GM18499 (cell line): ENCODE measurements around the gene APLNR.

Experiments used
- ATAC-seq: cut with Tn5 transposase; IDR thresholded peaks from one replicate; pipeline ENCODE4 v1.9.1; 2021; ENCODE audit warnings: moderate number of reproducible peaks; ENCODE audit not compliant: insufficient read depth, unreplicated experiment

APLNR gene

DNA sequence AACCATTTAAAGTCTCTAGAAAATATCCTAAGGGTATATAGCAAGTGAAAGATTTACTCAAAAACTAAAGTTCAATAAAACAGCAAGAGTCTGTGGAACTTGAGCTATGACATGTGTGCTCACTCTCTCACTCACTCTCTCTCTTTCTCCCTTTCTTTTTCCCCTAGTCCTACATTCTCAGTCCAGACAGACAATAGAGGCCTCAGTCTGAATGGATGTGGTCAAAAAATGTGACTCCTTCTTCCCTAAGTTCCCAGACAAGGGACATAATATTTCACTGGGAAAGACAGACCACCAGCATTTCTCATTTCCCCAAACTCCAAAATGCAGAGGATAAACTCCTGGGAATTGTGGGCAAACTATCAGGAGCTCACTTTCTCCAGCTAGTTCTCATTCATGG, 17.6 kb upstream of the APLNR start:
- no peak for ATAC-seq

GRCh38 chr11:57251491-57252104, 14.5 kb upstream of the APLNR start:
- ATAC-seq, result no peak

GRCh38 chr11:57251037-57251436, 14.0 kb upstream of the APLNR start:
- no peak for ATAC-seq

DNA sequence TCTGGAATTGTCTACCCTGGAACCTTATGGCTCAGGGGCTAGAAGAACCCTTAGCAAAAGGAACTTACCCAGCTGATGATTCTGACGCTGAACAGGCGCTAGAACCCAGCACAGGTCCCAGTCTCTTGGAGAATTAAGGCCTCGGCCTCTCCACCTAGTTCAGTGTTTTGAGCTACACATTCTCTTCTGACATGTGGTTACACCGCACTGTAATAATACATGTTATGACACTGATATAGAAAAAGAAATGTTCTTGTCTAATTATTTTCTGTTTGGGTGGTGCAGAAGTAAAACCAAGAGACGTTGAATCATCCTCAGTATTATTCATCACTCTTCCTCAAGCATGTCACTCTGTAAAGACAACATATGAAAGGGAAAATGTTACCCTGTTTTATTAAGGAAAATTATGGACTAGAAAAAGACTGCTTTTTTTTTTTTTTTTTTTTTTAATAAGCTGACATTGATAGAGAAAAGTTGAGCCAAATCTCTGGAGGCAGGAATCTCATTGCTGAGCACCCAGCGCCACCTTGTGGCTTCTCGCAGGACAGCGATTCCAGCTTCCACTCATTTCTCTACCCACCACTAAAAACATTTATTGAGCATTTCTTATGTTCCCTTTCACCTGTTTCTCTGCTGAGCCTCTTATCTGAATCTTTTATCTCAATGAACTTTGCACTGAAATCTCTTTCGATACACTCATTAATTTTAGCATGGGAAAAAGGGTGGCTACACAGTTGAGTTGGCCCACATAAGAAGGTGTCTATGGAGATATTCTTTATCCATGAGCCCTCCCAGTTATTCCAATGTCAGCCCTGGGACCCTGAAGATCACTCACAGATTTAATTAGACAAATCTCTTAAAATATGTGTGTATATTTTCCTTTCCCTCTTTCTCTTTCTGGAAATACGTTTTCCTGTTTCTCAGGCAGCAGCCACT, 12.6 kb upstream of the APLNR start:
- no peak for ATAC-seq

DNA sequence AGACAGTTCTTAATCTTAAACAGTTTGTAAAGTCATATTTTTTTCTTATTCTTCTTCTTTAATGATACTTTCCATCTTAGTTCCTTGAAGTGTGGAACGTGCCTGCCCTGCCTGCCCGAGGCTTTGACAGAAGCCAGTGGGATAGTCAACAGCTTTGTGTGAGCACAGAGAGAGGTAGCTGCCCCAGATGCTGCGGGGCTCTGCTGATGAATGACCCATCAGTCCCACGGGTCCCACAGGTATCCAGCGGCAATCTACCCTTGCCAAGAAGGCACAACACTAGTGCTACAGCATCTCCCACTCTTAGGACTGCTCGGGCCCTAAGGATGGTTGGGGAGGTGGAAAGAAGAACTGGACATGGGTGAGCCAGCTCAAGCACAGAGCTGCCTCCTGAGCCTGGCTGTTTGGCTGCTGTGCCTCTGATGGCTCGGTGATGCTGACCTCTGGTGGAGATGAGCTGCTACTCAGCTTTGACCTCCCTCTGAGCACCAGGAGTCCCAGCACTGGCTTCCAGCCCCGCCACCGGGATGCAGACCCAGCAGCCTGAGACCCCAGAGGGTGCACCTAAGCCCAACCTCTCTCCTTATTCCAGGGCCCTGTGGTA, 11.8 kb upstream of the APLNR start:
- ATAC-seq, result no peak

DNA sequence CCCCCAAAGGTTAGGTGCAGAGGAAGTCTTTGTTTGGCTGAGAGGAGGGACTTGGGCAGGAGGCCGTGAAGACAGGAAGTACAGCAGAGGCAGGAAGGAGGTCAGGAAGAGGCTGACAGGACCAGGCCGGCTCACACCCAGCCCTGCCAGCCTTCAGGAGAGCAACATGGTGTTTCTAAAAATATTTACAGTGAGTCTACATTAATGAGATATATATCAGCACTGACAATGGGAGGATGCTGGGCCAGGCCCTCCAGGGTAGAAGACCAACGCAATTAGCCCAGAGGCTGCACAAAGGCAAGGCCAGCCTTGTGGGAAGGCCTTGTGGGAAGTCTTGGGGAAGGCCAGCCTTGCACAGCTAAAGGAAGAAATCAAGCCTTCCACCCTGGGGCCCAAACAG, 7.9 kb upstream of the APLNR start:
- ATAC-seq, result no peak

DNA sequence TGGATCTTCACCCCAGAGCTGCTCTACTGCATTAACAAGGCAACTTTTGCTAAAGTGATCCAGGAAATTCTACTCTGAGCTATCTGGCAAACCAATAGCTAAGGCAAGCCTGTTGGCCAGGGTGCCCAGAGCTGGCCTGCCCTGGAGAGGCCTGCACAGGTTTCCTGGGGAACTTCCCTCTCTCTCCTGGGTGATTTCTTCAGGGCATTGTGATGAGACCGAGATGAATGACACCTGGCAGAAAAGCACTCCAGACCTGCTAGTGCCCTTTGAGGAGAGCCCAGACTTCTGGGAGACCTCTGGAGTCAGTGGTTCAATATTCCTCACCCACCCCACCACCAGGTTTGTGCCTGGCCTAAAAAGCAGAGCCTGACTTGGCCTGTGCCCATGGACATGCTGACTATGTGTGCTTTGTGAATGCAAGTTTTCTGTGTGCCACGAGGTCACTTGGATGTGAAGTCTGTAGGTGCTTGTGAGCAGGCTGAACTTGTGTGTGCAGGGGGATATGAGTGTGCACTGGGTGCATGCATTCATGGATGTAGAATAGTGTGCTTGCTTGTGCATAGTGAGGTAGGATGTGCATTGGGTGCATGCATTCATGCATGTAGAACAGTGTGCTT, 4.4 kb upstream of the APLNR start:
- no peak for ATAC-seq

GRCh38 chr11:57240757-57241156, 3.7 kb upstream of the APLNR start:
- no peak for ATAC-seq

GRCh38 chr11:57240007-57240406, 3.0 kb upstream of the APLNR start:
- no peak for ATAC-seq

- no peak for ATAC-seq
These were observed 2.3 kb upstream of the APLNR start for GRCh38 chr11:57239348-57239747.

DNA sequence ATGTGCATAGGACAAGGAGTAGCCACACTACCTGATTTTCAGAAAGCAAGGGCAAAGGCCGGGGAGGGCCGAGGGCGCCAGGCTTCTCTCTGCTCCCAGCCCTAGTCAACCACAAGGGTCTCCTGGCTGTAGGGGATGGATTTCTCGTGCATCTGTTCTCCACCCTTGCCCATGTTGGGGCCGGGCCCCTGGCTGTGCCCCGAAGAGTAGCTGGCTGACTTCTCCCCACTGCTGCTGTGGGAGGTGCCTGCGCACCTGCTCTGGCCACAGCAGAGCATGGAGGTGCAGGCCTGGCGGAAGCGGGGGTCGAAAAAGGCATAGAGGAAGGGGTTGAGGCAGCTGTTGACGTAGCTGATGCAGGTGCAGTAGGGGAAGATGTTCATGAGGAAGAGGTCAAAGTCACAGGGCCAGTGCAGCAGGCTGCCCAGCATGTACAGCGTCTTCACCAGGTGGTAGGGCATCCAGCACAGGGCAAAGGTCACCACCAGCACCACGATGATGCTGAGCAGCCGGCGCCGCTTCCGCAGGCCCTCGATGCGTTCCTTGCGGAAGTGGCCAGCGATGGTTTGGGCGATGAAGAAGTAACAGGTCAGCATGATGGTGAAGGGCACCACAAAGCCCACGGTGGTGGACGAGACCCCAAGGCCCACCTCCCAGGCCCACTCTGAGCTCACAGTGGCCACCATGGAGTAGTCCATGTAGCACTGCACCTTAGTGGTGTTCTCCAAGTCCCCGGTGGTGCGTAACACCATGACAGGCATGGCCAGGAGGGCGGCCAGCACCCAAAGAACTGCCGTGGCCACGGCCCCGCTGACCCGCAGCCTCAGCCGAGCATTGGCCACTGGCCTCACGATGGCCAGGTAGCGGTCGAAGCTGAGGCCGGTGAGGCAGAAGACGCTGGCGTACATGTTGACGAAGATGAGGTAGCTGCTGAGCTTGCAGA, 1.0 kb downstream of the APLNR start:
- no peak for ATAC-seq

GRCh38 chr11:57233702-57234101, 3.3 kb downstream of the APLNR start:
- no peak for ATAC-seq

- ATAC-seq, result no peak
These were observed 5.4 kb downstream of the APLNR start for GRCh38 chr11:57231539-57232253.

DNA sequence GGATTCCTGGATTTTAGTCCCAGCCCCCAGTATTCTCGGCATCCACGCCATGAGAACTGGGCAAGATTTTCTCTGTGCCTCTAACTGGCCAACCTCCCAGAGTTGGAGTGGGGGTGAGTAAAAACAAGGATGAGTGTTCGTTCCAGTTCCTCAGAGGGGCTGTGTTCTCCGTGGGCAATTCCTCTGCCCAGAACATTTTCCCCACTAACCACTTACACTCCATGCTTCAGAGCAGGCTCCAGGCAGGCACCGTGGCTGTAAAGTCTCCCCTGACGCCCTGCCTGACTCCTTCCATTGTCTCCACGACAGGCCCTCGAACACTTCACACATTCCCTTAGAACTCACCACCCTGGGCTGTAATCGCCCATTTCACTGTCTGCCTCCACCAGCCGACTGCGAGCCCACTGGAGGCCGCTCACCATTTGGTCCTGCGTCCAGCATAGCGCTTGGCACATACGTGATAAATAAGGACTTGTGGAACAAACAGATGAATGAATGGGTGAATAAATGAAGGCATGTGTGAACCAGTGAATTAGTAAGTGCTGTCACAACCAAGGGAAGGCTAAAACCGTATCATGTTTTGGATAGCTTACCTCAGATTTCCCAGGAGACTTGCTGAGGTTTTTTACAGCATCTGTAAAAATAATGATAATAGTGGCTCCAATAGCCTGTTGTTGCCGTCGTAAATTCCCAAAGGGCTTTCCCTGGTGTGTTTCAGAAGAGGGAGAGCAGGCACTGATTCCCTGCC, 6.1 kb downstream of the APLNR start:
- no peak for ATAC-seq

GRCh38 chr11:57230316-57230715, 6.7 kb downstream of the APLNR start:
- no peak for ATAC-seq

GRCh38 chr11:57228600-57228999, 8.4 kb downstream of the APLNR start:
- ATAC-seq, result no peak

GRCh38 chr11:57224537-57224936, 12.5 kb downstream of the APLNR start:
- no peak for ATAC-seq

DNA sequence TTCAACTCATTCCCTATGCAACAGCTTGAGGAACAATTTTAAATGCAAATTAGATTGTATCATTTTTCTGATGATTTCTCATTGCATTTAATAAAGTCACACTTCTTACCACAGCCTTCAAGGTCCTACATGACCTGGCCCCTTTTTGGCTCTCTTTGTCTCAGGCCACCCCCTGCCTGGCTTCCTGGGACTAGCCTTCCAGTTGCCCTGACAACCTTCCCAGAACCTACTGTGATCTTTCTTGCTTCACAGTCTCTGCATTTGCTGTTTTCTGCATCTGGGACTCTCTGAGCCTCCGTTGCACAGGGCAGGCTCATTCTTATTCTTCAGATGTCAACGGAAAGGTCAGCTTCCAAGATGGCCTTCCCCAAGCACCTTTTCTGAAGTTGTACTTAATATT, 12.9 kb downstream of the APLNR start:
- no peak for ATAC-seq

GRCh38 chr11:57223601-57224000, 13.4 kb downstream of the APLNR start:
- no peak for ATAC-seq
